Cardiac muscle cell (in vitro differentiated cells and primary cell): ENCODE results near the gene GPS1. TPM values are rescaled to one million over a fixed set of nuclear protein-coding genes. Genes with fewer than 3 reads are reported as not detected.
A peak's percentile ranks its signal among the peaks of the same experiment; 100 is the strongest.

Source experiments
- DNase-seq, 2 donors: peaks; one replicate each; pipeline versions ENCODE4 v3.0.0 to v3.0.0-alpha.2; 2010 to 2017; ENCODE audit warnings: low read depth in 1 of 2, low spot score in 1 of 2
- H3K27ac ChIP-seq: fragments of 200-600 bp; sonication (generic); 2 replicates; pipeline ENCODE4 v1.5.1; 2016
- H3K27me3 ChIP-seq: fragments of 200-600 bp; sonication (generic); 2 replicates; pipeline ENCODE4 v1.6.0; 2016; ENCODE audit warnings: control low read depth
- H3K36me3 ChIP-seq: fragments of 200-600 bp; sonication (generic); 2 replicates; pipeline ENCODE4 v1.5.1; 2016; ENCODE audit warnings: control low read depth
- H3K4me1 ChIP-seq: fragments of 200-600 bp; sonication (generic); 2 replicates; pipeline ENCODE4 v1.8.1; 2017; ENCODE audit warnings: low read depth, mild to moderate bottlenecking, mixed run types
- H3K4me3 ChIP-seq: fragments of 200-600 bp; sonication (generic); 2 replicates; pipeline ENCODE4 v1.5.1; 2016; ENCODE audit warnings: mild to moderate bottlenecking
- H3K9me3 ChIP-seq: fragments of 200-600 bp; sonication (generic); 2 replicates; pipeline ENCODE4 v1.5.1; 2017; ENCODE audit warnings: low read depth, mild to moderate bottlenecking, control low read depth
- polyA plus RNA-seq: library from polyadenylated mRNA; unstranded; fragments of >200 nt; fragmentation: Nextera tagmentation; extraction: Ambion mirVana; gene quantifications from 2 replicates; pipeline ENCODE4 v1.2.1, GENCODE V29; 2016
- total RNA-seq: library from RNA; depleted of rRNA; stranded (reverse); fragments of >200 nt; gene quantifications from 2 replicates; pipeline ENCODE4 v1.2.3, GENCODE V29; 2016
- TF ChIP-seq, protein P1 (sequence below): IDR thresholded peaks from 2 replicates; pipeline ENCODE4 v1.5.1; 2012; ENCODE audit warnings: low read depth, mild to moderate bottlenecking, low read length

GPS1 gene
- 231 and 235 TPM in 2 replicates for total RNA-seq
- 223 and 257 TPM in 2 replicates for polyA plus RNA-seq

DNA sequence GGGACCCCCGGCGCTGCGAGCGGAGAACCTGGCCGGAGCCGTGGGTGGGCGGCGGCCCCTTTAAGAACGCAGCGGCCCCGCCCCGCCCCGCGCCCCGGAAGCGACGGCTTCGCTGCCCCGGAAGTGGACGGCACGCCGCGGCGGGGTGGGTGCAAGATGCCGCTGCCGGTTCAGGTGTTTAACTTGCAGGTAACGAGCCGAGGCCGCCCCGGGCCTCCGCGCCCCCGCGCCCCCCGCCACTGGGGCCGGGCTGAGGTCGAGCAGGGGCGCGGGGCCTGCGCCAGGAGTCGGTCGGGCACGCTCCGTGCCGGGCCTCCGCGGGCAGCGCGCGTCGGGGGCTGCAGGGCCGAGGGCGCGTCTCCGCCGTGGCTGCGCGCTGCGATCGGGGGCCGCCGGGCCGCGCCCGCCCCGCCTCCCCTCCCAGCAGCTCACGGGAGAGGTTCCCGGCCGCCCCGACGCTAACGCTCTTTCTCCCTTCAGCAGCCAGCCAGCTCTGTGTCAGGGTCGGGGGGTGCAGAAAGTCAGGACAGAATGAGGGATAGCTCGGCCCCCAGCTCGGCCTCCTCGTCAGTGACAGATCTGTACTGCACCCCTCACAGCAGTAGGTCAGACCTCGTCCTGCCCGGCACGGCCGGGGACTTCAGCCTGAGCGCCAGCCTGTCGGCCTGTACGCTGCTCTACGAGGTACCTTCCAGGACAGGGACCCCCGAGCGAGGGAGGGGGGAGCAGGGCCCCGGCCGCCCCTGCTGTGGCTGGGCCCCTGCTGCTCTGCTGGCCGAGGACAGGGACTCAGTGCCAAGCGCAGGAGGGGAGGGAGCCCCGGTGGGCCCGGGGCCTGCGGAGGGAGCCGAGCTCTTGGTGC, at the start of gene GPS1, which contains the start of gene RFNG:
Gene GPS1, plus strand, starts transcription at position 123 of the 862 bp plus-strand sequence. Its CDS starts 34 bp downstream, at position 157.
Gene RFNG, minus strand, starts transcription at position 36 of the 862 bp plus-strand sequence. CDS start 45 bp downstream, outside the sequence.
- H3K36me3 ChIP-seq = peaks cover 15% of the 10 kb centered on the region
- DNase-seq = peak; percentile 63 to 88
- peak within 1 kb of the TSS; percentile 90 for H3K4me3 ChIP-seq
- H3K9me3 ChIP-seq = no peaks in the 10 kb centered on the region
- H3K27me3 ChIP-seq = no peaks in the 10 kb centered on the region
- peak within 1 kb of the TSS; percentile 38 for H3K27ac ChIP-seq
- TF ChIP-seq, protein P1, sequence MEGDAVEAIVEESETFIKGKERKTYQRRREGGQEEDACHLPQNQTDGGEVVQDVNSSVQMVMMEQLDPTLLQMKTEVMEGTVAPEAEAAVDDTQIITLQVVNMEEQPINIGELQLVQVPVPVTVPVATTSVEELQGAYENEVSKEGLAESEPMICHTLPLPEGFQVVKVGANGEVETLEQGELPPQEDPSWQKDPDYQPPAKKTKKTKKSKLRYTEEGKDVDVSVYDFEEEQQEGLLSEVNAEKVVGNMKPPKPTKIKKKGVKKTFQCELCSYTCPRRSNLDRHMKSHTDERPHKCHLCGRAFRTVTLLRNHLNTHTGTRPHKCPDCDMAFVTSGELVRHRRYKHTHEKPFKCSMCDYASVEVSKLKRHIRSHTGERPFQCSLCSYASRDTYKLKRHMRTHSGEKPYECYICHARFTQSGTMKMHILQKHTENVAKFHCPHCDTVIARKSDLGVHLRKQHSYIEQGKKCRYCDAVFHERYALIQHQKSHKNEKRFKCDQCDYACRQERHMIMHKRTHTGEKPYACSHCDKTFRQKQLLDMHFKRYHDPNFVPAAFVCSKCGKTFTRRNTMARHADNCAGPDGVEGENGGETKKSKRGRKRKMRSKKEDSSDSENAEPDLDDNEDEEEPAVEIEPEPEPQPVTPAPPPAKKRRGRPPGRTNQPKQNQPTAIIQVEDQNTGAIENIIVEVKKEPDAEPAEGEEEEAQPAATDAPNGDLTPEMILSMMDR = no peak
- peaks cover 4% of the 10 kb centered on the region for H3K4me1 ChIP-seq

DNA sequence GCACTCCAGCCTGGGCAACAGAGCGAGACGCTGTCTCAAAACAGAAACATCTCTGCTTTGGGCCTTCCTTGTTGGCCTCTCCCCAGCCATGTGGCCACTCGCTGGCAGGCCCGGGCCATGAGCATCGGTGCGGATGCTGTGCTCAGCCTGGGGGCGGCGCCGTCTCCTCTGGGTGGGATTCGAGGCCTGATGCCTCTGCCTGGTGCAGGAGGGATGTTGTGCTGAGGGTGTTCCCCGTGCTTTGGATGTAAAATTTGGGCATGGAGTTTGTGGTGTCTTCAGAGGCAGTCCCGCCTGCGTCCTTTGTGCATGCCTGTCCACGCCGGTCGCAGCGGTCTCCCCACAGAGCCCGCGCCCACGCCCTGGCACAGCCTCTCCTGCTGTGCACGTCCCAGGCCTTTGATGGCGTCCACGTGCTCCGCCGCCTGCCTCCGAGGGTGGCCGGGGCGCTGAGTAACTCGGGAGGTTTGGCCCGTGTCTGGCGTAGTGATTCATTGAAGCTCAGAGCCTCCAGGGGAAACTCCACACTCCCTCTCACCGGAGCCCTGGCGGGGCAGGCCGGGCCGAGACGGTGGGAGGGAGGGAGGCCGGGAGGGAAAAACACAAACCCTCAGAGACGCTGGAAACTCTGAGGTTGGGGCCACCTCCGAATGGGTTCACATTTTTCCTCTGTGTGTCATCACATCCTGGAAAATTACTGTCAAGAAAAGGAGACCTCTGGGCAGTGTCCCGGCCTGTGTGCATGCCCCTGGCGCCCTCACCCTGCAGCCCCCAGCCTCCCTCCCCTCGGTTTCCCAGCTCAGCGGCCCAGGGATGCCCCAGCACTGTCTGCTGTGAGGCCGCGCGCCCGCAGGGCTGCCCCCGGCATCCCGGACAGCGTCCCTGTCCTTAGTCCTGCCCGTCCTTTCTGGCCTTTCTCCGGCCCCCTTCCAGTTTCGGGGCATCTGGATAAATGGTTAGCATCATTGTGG, 48.0 kb upstream of the GPS1 start:
- no peaks in the 10 kb centered on the region for H3K9me3 ChIP-seq
- no peaks in the 10 kb centered on the region for H3K27me3 ChIP-seq
- no peak overlapping the region for H3K27ac ChIP-seq
- TF ChIP-seq, protein P1 = no peak
- H3K4me3 ChIP-seq = no peak overlapping the region
- peak in 1 of 2 donors; percentile 96 for DNase-seq
- no peaks in the 10 kb centered on the region for H3K4me1 ChIP-seq
- no peaks in the 10 kb centered on the region for H3K36me3 ChIP-seq

DNA sequence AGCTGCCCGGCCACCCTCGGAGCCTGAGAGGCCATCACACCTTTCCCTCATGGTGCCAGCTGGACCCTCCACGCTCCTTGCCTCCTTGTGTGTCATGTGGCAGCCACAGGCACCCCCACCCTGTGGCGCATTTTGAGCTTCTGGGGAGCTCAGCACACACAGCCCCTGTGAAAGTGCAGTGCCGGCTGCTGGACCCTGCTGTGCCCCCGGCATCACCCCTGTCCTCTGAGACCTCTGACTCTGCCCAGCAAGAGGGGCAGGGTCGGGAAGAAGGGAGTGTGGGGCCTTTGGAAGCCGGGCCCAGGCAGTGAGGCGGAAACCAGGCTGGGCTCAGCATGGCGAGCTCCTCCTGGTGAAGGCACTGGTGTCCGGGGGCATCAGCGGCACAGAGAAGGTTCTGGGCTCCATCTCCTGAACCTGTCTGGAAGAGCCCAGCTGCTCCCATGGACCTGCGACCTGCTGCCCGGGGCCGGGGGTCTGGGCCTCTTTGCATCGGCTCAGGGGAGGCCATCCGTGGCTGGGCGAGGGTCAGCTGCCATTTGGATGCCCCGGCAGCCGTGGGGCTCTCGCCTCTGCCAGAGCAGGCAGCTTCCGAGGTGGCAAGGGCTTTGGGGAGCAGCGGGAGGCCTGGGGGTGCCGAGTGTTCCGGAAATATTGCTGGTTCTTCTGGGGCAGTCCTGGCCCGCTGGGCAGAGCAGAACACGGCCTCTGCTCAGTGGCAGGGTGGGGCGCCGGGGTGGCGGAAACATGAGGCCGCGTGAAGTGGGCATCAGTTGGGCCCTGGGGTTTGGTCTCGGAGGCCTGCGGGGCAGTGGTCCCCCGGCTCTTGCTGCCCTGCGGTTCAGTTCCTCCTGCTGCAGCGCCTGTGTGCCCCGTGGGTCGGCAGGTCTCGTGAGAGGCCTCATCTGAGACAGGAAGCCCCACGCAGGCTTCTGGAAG, 46.9 kb upstream of the GPS1 start:
- TF ChIP-seq, protein P1 = no peak
- H3K36me3 ChIP-seq = no peaks in the 10 kb centered on the region
- H3K4me3 ChIP-seq = no peak overlapping the region
- H3K27me3 ChIP-seq = no peaks in the 10 kb centered on the region
- H3K4me1 ChIP-seq = no peaks in the 10 kb centered on the region
- no peak for DNase-seq
- no peak overlapping the region for H3K27ac ChIP-seq
- H3K9me3 ChIP-seq = no peaks in the 10 kb centered on the region

DNA sequence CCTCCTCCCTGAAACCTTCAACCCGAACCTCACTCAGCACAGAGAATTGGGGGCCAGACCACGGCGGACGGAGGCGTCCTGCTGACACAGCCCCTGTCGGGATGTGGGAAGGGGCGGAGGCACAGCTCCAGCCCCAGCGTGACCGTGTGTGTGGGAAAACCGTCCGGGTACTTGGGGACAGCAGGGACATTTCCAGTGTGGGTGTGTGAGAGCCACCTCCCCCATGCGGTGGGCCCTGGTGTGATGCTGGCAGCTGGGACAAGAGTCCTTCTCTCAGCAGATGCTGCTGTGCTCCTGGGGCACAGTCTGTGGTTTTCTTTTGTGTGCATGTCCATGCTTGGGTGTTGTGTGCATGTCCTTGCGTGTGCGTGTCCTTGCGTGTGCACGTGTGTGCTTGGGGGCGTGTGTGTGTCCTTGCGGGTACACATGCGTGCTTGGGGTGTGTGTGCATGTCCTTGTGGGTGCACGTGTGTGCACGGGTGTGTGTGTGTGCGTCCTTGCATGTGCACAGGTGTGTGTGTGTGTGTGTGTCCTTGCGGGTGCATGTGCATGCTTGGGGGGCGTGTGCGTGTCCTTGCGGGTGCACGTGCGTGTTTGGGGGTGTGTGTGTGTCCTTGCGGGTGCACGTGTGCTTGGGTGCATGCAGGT, 45.9 kb upstream of the GPS1 start:
- H3K4me3 ChIP-seq = no peak overlapping the region
- TF ChIP-seq, protein P1 = no peak
- no peaks in the 10 kb centered on the region for H3K9me3 ChIP-seq
- DNase-seq = no peak
- no peaks in the 10 kb centered on the region for H3K27me3 ChIP-seq
- H3K27ac ChIP-seq = no peak overlapping the region
- H3K36me3 ChIP-seq = no peaks in the 10 kb centered on the region
- H3K4me1 ChIP-seq = no peaks in the 10 kb centered on the region
